AG09319 (cell line): ENCODE results near the gene AVPR1B.

ENCODE experiments used
- DNase-seq: peaks from one replicate; pipeline ENCODE4 v3.0.0-alpha.2; 2010; ENCODE audit warnings: low read depth; ENCODE audit errors: extremely low read depth
- CTCF ChIP-seq: IDR thresholded peaks from 2 replicates; pipeline ENCODE4 v1.5.1; 2011; ENCODE audit warnings: low read depth, mild to moderate bottlenecking, inconsistent platforms, low read length, moderate library complexity

The AVPR1B gene

GRCh38 chr1:206135248-206135647 is 18.1 kb upstream of the AVPR1B start:
- DNase-seq = no peak
- TF ChIP-seq CTCF = no peak

GRCh38 chr1:206133751-206134415 is 16.7 kb upstream of the AVPR1B start:
- no peak for DNase-seq
- TF ChIP-seq CTCF = no peak

- no peak for TF ChIP-seq CTCF
- DNase-seq = no peak
Measured at GRCh38 chr1:206131037-206131436, 13.8 kb upstream of the AVPR1B start.

- DNase-seq = no peak
Measured at GRCh38 chr1:206128196-206128595, 11.0 kb upstream of the AVPR1B start.

GRCh38 chr1:206127336-206127735 is 10.1 kb upstream of the AVPR1B start:
- DNase-seq = no peak
- no peak for TF ChIP-seq CTCF

More at GRCh38 chr1:206128196-206128595, 11.0 kb upstream of the AVPR1B start:
- TF ChIP-seq CTCF = no peak

GRCh38 chr1:206125346-206125745 is 8.2 kb upstream of the AVPR1B start:
- TF ChIP-seq CTCF = no peak
- no peak for DNase-seq

- TF ChIP-seq CTCF = no peak
- no peak for DNase-seq
Measured at GRCh38 chr1:206122686-206123085, 5.5 kb upstream of the AVPR1B start.
